22Rv1 (cell line): ENCODE measurements around the gene MX2.

Experiments
- H3K27ac ChIP-seq: fragments of 450-650 bp; 2 replicates; pipeline ENCODE4 v1.5.1; 2017
- CTCF ChIP-seq: fragments of 450-650 bp; IDR thresholded peaks from 2 replicates; pipeline ENCODE4 v1.5.1; 2017; ENCODE audit warnings: mild to moderate bottlenecking
- ZFX ChIP-seq: fragments of 450-650 bp; IDR thresholded peaks from 2 replicates; pipeline ENCODE4 v1.6.1; 2017; ENCODE audit warnings: antibody characterized with exemption, borderline replicate concordance

Gene MX2

GRCh38 chr21:41362605-41363369 lies 960 bp downstream of the MX2 start:
- no peak for TF ChIP-seq CTCF
- TF ChIP-seq ZFX = no peak
- H3K27ac ChIP-seq = no peak overlapping the region

- TF ChIP-seq ZFX = no peak
- no peak for TF ChIP-seq CTCF
- no peak overlapping the region for H3K27ac ChIP-seq
Measured at GRCh38 chr21:41363370-41364270, 1.8 kb downstream of the MX2 start.

GRCh38 chr21:41364308-41364707 lies 2.5 kb downstream of the MX2 start:
- TF ChIP-seq ZFX (no peak), CTCF (no peak)
- H3K27ac ChIP-seq = no peak overlapping the region

GRCh38 chr21:41365377-41366107 lies 3.7 kb downstream of the MX2 start:
- TF ChIP-seq CTCF (no peak), ZFX (no peak)
- H3K27ac ChIP-seq = no peak overlapping the region

GRCh38 chr21:41366522-41367151 lies 4.8 kb downstream of the MX2 start:
- no peak for TF ChIP-seq ZFX
- no peak for TF ChIP-seq CTCF
- H3K27ac ChIP-seq = no peak overlapping the region

- H3K27ac ChIP-seq = no peak overlapping the region
- TF ChIP-seq ZFX (no peak), CTCF (no peak)
Measured at GRCh38 chr21:41367301-41367944, 5.6 kb downstream of the MX2 start.
